Endodermal cell (in vitro differentiated cells): ENCODE measurements around the gene ZSWIM6. TPM values are rescaled to one million over a fixed set of nuclear protein-coding genes. Genes with fewer than 3 reads are reported as not detected.
A peak's percentile ranks its signal among the peaks of the same experiment; 100 is the strongest.

Experiments used
- DNase-seq: peaks from one replicate; pipeline ENCODE4 v3.0.0-alpha.2; 2017
- H3K27ac ChIP-seq: 2 replicates; pipeline ENCODE4 v1.5.1; 2013; ENCODE audit warnings: mild to moderate bottlenecking, low read depth, low read length, moderate library complexity
- H3K27me3 ChIP-seq: 2 replicates; pipeline ENCODE4 v1.6.1; 2013; ENCODE audit warnings: mild to moderate bottlenecking, low read length, moderate library complexity; ENCODE audit not compliant: insufficient read depth, control insufficient read depth, poor library complexity, severe bottlenecking
- H3K36me3 ChIP-seq: 2 replicates; pipeline ENCODE4 v1.7.0; 2013; ENCODE audit warnings: mild to moderate bottlenecking, low read length, moderate library complexity; ENCODE audit not compliant: control insufficient read depth, insufficient read depth
- H3K4me1 ChIP-seq: one replicate; pipeline ENCODE4 v1.7.0; 2013; ENCODE audit warnings: low read length; ENCODE audit not compliant: control insufficient read depth, insufficient read depth
- H3K4me3 ChIP-seq: 2 replicates; pipeline ENCODE4 v1.5.1; 2013; ENCODE audit warnings: mild to moderate bottlenecking, low read length, moderate library complexity
- H3K9ac ChIP-seq: 2 replicates; pipeline ENCODE4 v1.6.1; 2013; ENCODE audit warnings: mild to moderate bottlenecking, low read length, moderate library complexity; ENCODE audit not compliant: poor library complexity, severe bottlenecking; ENCODE audit errors: extremely low read depth
- H3K9me3 ChIP-seq: 2 replicates; pipeline ENCODE4 v1.6.1; 2013; ENCODE audit warnings: mild to moderate bottlenecking, low read length, moderate library complexity; ENCODE audit not compliant: control insufficient read depth
- H3K27ac Mint-ChIP-seq: 2 replicates; pipeline ENCODE4 v1.8.0; 2020; ENCODE audit warnings: mixed read lengths
- H3K27me3 Mint-ChIP-seq: 2 replicates; pipeline ENCODE4 v1.8.0; 2021; ENCODE audit warnings: mild to moderate bottlenecking, mixed read lengths; ENCODE audit not compliant: insufficient read depth
- H3K36me3 Mint-ChIP-seq: 2 replicates; pipeline ENCODE4 v1.8.0; 2020; ENCODE audit warnings: low read depth, mixed read lengths
- H3K4me1 Mint-ChIP-seq: 2 replicates; pipeline ENCODE4 v1.8.0; 2020; ENCODE audit warnings: mixed read lengths
- H3K4me3 Mint-ChIP-seq: 2 replicates; pipeline ENCODE4 v1.8.0; 2020; ENCODE audit warnings: mild to moderate bottlenecking, moderate library complexity, mixed read lengths
- H3K9me3 Mint-ChIP-seq: 2 replicates; pipeline ENCODE4 v1.8.0; 2020; ENCODE audit warnings: mild to moderate bottlenecking, mixed read lengths
- CTCF ChIP-seq: fragments of 200-600 bp; sonication (generic); conservative IDR thresholded peaks from 2 replicates; pipeline ENCODE4 v1.5.0; 2021; ENCODE audit warnings: antibody characterized with exemption, mild to moderate bottlenecking
- WGBS, 2 experiments: methylation state at CpG; one replicate each; pipeline versions ENCODE4 v1.1.5 to v1.1.7; 2013; ENCODE audit warnings: missing lambda C conversion rate in 2 of 2, mixed read lengths in 1 of 2; ENCODE audit not compliant: insufficient coverage in 1 of 2, insufficient read length in 1 of 2; 5-methylcytosine and 5-hydroxymethylcytosine counted together
- total RNA-seq, 2 donors: library from RNA; stranded (reverse); fragmentation: NEBNext Ultra II Directional in 1 of 2; extraction: Animal tissue kit (Norgen Biotek cat#: 25700) in 1 of 2; gene quantifications; 2 replicates in 1 of 2; 3 replicates in 1 of 2; pipeline ENCODE4 v1.2.1, GENCODE V29; 2021

Gene ZSWIM6
- total RNA-seq, 2 donors from 2014 or later: 18.1 to 18.8 TPM

DNA sequence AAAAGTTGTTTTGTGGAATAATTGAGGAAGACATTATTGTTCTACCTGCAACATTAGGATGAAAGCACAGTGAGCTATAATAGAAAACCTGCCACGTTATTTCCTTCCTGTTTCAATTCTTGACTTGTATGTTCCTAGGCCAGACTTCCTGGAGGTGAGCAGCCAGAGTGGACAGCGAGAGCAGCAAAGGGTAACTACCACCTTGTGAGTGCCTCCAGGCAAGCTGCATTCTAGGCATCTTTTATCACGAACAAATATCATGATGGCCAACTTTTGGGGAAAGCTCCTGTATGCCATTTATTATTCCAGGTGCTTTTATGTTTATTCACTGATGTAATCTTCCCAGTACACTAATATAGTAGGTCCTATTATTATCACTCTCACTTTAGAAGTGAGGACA, 34.0 kb upstream of the ZSWIM6 start:
- no peaks in the 10 kb centered on the region for H3K36me3 Mint-ChIP-seq
- Histone ChIP-seq H3K9me3 (no peaks in the 10 kb centered on the region), H3K36me3 (no peaks in the 10 kb centered on the region), H3K4me3 (no peak overlapping the region), H3K9ac (no peak overlapping the region), H3K27me3 (peaks cover 51% of the 10 kb centered on the region), H3K4me1 (peaks cover 17% of the 10 kb centered on the region), H3K27ac (no peak overlapping the region)
- no peak overlapping the region for H3K27ac Mint-ChIP-seq
- no peak for TF ChIP-seq CTCF
- 91 to 100% methylated on average over 2 to 3 of the region's 3 CpGs for WGBS, 2 experiments
- no peak for DNase-seq
- no peaks in the 10 kb centered on the region for H3K9me3 Mint-ChIP-seq
- peaks cover 33% of the 10 kb centered on the region for H3K4me1 Mint-ChIP-seq
- no peak overlapping the region for H3K4me3 Mint-ChIP-seq
- H3K27me3 Mint-ChIP-seq: peaks cover 49% of the 10 kb centered on the region

DNA sequence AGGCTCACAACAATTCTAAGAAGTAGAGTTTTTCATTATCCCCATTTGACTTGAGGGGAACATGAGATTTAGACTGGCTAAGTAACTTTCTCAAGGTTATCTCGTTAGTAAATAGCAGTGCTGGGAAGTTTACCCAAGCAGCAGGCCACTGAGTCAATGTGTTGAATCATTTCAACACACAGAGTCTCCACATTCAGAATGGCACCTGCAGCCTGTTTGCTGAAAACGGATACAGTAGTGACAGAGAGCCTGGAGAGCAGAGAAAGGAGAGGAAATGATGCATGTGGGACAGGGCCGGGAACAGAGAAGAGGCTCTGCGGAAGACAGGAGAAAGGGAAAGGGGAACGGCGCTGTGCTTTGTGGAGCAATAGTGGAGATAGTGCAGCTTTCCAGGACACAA, 33.5 kb upstream of the ZSWIM6 start:
- 74 to 82% methylated on average over 6 of the region's 6 CpGs for WGBS, 2 experiments
- no peak overlapping the region for H3K27ac Mint-ChIP-seq
- H3K27me3 Mint-ChIP-seq: peaks cover 50% of the 10 kb centered on the region
- peak; percentile 44 for DNase-seq
- H3K4me3 Mint-ChIP-seq: no peak overlapping the region
- H3K9me3 Mint-ChIP-seq: no peaks in the 10 kb centered on the region
- peaks cover 33% of the 10 kb centered on the region for H3K4me1 Mint-ChIP-seq
- no peaks in the 10 kb centered on the region for H3K36me3 Mint-ChIP-seq
- no peak overlapping the region for H3K27ac ChIP-seq
- no peaks in the 10 kb centered on the region for H3K9me3 ChIP-seq
- H3K36me3 ChIP-seq: no peaks in the 10 kb centered on the region
- H3K9ac ChIP-seq: no peak overlapping the region
- peaks cover 17% of the 10 kb centered on the region for H3K4me1 ChIP-seq
- peaks cover 56% of the 10 kb centered on the region for H3K27me3 ChIP-seq
- no peak for TF ChIP-seq CTCF
- no peak overlapping the region for H3K4me3 ChIP-seq

DNA sequence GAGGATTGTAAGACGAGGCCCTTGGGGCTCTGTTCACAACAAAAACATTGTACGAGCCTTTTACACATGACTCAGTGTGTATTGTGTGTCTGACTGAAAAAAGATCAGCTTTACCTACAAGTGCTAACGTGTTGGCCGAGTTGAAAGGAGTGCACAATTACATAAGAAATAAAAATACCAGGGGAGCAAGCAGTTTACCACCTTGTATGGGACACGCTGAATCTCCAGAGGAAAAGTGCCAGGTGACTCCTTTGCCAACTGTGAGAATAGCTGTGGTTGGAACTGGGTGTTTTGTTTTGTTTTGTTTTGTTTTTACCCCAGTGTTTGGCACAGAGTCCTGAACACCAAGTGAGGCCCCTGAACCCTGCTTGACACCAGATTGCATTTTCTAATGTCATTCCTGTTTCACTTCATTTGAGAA, 32.8 kb upstream of the ZSWIM6 start:
- TF ChIP-seq CTCF: no peak
- peaks cover 33% of the 10 kb centered on the region for H3K4me1 Mint-ChIP-seq

More for the DNA sequence above, 32.8 kb upstream of the ZSWIM6 start:
- no peak for DNase-seq
- WGBS, 2 experiments: 93 to 94% methylated on average over 4 to 5 of the region's 5 CpGs
- Mint-ChIP-seq H3K27ac (no peak overlapping the region), H3K36me3 (no peaks in the 10 kb centered on the region), H3K27me3 (peaks cover 49% of the 10 kb centered on the region), H3K9me3 (no peaks in the 10 kb centered on the region), H3K4me3 (no peak overlapping the region)
- peaks cover 17% of the 10 kb centered on the region for H3K4me1 ChIP-seq
- H3K4me3 ChIP-seq: no peak overlapping the region
- H3K36me3 ChIP-seq: no peaks in the 10 kb centered on the region
- H3K27me3 ChIP-seq: peaks cover 56% of the 10 kb centered on the region
- no peak overlapping the region for H3K27ac ChIP-seq
- no peak overlapping the region for H3K9ac ChIP-seq
- no peaks in the 10 kb centered on the region for H3K9me3 ChIP-seq
